ENCODE measurements around the gene FOXL3. TPM values are rescaled to one million over a fixed set of nuclear protein-coding genes. Genes with fewer than 3 reads are reported as not detected.

The FOXL3 gene
- total RNA-seq, 1 donor from 2014 or later = not detected

DNA sequence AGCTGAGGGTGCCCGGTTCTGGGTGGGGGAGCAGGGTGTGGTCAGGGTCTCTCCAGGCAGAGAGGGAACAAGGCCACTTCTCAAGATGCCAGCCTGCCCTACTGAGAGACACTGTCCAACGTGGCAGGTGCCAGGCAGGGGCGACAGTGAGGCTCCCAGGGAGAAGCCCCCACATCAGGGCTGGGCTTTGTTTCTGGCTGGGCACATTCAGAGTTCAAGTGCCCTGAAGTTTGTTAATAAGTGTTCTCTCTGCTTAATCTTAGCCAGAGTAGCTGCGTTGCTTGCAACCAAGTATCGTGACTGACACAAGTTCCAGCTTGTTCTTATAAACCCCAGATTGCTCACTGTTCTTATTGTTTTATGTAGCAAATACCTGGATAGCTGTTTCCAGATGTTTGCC is 21.8 kb downstream of the FOXL3 start:
- no peak overlapping the region for H3K4me3 Mint-ChIP-seq
- peaks cover 18% of the 10 kb centered on the region for H3K27me3 Mint-ChIP-seq (ENCODE audit: insufficient read depth)
- no peak for DNase-seq (ENCODE audit: low spot score)
- H3K9me3 Mint-ChIP-seq = peaks cover 6% of the 10 kb centered on the region
- H3K27ac Mint-ChIP-seq = no peak overlapping the region
- intact Hi-C loops (cut with micrococcal nuclease) = no loop called here
- H3K36me3 Mint-ChIP-seq (ENCODE audit: low read depth) = no peaks in the 10 kb centered on the region
- no peaks in the 10 kb centered on the region for H3K4me1 Mint-ChIP-seq (ENCODE audit: low read depth)

DNA sequence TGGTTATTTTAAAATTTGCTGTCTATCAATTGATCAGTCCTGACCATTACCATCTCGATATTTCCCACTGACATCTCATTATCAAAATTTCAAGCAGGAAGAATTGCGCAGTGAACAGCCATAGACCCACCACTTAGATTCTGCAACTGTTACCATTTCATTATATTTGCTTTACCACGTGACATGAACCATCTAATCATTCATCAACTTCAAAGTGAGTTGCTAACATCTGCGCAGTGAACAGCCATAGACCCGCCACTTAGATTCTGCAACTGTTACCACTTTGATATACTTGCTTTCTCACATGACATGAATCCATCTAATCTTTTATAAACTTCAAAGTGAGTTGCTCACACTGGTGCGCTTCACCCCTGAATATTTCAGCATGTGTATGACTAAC is 22.5 kb downstream of the FOXL3 start:
- peaks cover 6% of the 10 kb centered on the region for H3K9me3 Mint-ChIP-seq
- H3K4me1 Mint-ChIP-seq (ENCODE audit: low read depth) = no peaks in the 10 kb centered on the region
- H3K27ac Mint-ChIP-seq = no peak overlapping the region
- DNase-seq (ENCODE audit: low spot score) = no peak
- peaks cover 20% of the 10 kb centered on the region for H3K27me3 Mint-ChIP-seq (ENCODE audit: insufficient read depth)
- intact Hi-C loops (cut with micrococcal nuclease) = no loop called here
- H3K4me3 Mint-ChIP-seq = no peak overlapping the region
- no peaks in the 10 kb centered on the region for H3K36me3 Mint-ChIP-seq (ENCODE audit: low read depth)

DNA sequence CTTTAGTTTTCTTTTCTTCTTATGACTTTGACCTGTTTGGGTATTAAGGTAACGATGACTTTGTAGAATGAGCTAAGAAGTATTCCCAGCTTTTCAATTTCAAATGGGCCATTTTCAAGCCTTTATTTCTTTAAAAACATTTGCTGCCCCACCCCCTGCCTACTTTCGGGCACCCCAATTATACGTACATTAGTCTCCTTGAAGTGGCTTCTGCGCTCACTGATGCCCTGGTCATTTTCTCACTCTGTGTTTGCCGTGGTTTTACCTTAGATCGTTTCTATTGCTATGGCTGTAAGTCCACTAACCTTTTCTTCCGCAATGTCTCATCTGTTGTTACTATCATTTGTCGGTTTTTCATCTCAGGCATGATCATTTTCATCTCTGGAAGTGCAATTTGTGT is 24.9 kb downstream of the FOXL3 start:
- intact Hi-C loops (cut with micrococcal nuclease) = no loop called here
- Mint-ChIP-seq H3K27ac (no peak overlapping the region), H3K27me3 (ENCODE audit: insufficient read depth) (peaks cover 20% of the 10 kb centered on the region), H3K4me1 (ENCODE audit: low read depth) (no peaks in the 10 kb centered on the region), H3K36me3 (ENCODE audit: low read depth) (no peaks in the 10 kb centered on the region), H3K9me3 (no peaks in the 10 kb centered on the region), H3K4me3 (no peak overlapping the region)
- no peak for DNase-seq (ENCODE audit: low spot score)

DNA sequence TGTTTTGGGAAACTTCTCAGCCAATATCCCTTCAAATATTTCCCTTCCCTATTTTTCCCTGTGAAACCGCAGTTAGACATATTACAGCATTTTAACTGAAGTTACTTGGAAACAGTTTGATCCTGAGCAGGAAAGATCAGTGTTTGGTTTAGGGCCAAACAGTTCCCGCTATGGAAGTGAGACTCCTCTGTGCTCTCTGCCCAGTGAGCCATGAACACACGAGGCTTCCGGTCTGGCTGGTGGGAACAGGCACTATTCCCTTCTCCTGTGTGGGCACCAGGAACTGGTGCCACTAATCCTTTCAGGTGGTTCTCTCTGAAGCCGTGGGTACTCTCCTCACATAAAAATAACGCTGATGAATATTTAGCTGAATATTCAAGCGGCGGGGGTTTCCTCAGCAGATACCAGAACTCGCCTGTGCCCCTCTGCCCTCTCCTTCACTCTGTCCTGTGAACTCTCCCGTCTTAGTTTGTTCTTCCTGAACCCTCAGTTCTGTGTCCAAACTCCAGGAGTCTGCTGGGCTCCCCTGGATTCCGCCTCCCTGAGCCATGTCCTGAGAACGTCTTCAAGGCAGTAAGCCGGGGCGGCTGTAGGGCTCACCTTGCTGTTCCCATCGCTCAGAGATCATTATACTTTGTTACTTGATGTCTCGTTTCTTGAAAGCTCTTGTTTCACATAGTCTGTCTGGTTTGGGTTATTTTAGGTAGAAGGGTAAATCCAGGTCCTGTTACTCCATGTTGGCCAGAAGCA is 25.7 kb downstream of the FOXL3 start:
- H3K4me3 Mint-ChIP-seq = no peak overlapping the region
- H3K27ac Mint-ChIP-seq = no peak overlapping the region
- no peak for DNase-seq (ENCODE audit: low spot score)
- H3K9me3 Mint-ChIP-seq = no peaks in the 10 kb centered on the region
- H3K27me3 Mint-ChIP-seq (ENCODE audit: insufficient read depth) = peaks cover 20% of the 10 kb centered on the region
- intact Hi-C loops (cut with micrococcal nuclease) = no loop called here
- no peaks in the 10 kb centered on the region for H3K4me1 Mint-ChIP-seq (ENCODE audit: low read depth)
- no peaks in the 10 kb centered on the region for H3K36me3 Mint-ChIP-seq (ENCODE audit: low read depth)

DNA sequence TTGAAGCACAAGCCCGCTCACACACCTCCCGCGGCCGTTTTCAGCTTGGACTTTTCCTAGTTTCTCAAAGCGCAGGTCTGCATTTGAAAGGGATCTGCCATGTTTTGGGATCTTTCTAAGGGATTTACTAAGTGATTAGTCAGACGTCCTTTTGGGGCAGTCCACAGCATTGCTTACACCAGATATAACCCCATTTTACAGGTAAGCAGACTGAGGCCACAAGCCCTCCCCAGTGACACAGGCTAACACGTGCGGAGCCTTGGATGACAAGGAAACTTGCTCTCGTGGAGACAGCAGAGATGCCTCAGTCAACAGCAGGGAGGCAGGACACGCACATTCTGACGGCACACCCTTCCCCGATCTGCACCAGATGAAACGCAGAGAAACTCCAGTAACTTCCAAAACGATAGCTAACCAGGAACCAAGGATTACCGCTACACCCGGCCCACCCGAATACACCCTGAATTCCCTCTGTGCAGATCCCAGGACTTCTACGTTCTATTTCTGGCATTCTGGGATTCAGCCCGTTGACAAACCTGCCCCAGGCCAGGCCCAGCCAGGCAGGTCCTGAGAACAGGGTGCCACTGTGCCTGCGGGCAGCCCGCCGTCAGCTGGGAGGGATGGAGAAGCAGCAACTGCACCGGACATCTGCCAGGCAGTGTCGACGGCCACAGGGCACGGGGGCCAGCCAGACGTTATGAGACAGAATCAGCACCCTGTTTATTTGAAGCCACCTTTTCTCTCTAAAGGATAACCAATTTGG is 27.9 kb downstream of the FOXL3 start:
- Mint-ChIP-seq H3K9me3 (no peaks in the 10 kb centered on the region), H3K4me1 (ENCODE audit: low read depth) (no peaks in the 10 kb centered on the region), H3K36me3 (ENCODE audit: low read depth) (no peaks in the 10 kb centered on the region), H3K4me3 (no peak overlapping the region), H3K27ac (no peak overlapping the region), H3K27me3 (ENCODE audit: insufficient read depth) (peaks cover 18% of the 10 kb centered on the region)
- intact Hi-C loops (cut with micrococcal nuclease) = no loop called here
- DNase-seq (ENCODE audit: low spot score) = no peak

GRCh38 chr7:318476-318875 is 28.5 kb downstream of the FOXL3 start:
- no peaks in the 10 kb centered on the region for H3K9me3 Mint-ChIP-seq
- no peak overlapping the region for H3K4me3 Mint-ChIP-seq
- no peaks in the 10 kb centered on the region for H3K36me3 Mint-ChIP-seq (ENCODE audit: low read depth)
- H3K27me3 Mint-ChIP-seq (ENCODE audit: insufficient read depth) = peaks cover 16% of the 10 kb centered on the region
- no peak for DNase-seq (ENCODE audit: low spot score)
- intact Hi-C loops (cut with micrococcal nuclease) = no loop called here
- H3K4me1 Mint-ChIP-seq (ENCODE audit: low read depth) = no peaks in the 10 kb centered on the region
- no peak overlapping the region for H3K27ac Mint-ChIP-seq

DNA sequence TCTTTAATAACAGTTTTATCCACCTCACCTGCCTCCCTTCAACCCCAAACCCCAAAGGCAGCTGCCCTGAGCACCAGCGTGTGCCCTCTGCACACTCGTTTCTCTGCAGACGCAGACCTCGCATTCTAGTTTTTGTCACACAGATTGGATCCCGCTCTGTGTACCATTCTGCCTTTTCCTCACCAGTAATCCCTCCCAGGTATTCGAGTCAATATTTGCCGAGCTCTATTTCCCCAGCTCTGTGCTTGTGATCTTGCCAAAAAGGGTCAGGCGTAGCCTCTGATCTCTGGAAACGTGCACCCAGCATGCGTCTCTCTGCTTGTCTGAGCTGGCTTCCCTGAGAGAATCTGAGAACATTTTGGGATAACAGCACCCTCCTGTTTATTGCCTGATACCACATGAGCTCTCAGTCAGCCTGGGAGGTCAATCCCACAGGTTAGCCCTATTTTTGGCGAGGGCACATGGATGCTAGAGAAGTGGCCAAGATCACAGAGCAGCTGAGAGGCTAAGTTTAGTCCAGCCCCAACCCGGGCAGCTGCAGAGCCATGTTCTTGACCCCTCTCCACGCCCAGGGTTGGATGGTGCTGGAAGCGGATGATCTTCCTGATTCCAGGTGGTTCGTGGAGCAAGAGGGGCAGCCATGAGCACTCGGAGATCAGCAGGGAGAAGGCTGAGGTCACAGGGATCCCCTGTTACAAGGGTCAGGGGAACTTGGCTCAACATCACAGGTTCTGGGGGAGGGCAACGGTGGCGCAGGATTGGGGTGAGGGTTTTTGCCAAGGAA is 29.1 kb downstream of the FOXL3 start:
- Mint-ChIP-seq H3K4me3 (no peak overlapping the region), H3K9me3 (no peaks in the 10 kb centered on the region), H3K27ac (no peak overlapping the region), H3K27me3 (ENCODE audit: insufficient read depth) (peaks cover 13% of the 10 kb centered on the region), H3K36me3 (ENCODE audit: low read depth) (no peaks in the 10 kb centered on the region), H3K4me1 (ENCODE audit: low read depth) (no peaks in the 10 kb centered on the region)
- no peak for DNase-seq (ENCODE audit: low spot score)
- intact Hi-C loops (cut with micrococcal nuclease) = no loop called here

GRCh38 chr7:320297-320696 is 30.3 kb downstream of the FOXL3 start:
- H3K27ac Mint-ChIP-seq = no peak overlapping the region

DNA sequence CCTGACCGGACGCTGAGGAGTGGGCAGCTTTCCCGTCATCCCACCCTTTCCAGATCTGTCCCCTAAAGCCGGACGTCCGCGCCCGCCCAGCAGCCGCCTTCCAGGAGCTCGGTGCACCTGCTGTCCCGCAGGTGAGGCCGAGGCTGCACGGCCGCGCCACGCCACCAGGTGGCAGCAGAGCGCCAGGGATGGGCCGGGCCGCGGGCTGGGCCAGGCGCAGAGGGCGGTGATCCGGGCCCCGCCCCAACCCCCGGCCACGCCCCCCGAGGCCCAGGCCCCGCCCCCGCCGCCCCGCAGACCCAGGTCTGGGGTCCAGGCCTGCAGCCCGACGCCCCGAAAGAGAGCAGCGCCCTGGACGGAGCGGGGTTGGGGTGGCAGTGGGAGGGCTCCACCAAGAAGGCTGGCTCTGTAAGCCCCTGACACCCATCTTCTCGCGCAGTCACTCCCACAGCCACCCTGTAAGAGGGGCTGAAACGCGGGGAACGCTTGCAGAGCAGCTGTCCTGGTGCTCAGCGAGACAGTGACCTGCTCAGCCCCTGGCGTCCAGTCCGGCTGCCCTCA is 32.2 kb downstream of the FOXL3 start:
- DNase-seq (ENCODE audit: low spot score) = peak; percentile 78
- intact Hi-C loops (cut with micrococcal nuclease) = loop anchor here (1.0 to 2.0 kb wide), 4 partner anchors 405 to 551 kb away; partner anchors contain the start of genes DNAAF5 and PRKAR1B
- Mint-ChIP-seq H3K4me3 (no peak overlapping the region), H3K27ac (no peak overlapping the region), H3K9me3 (no peaks in the 10 kb centered on the region), H3K4me1 (ENCODE audit: low read depth) (no peaks in the 10 kb centered on the region), H3K36me3 (ENCODE audit: low read depth) (no peaks in the 10 kb centered on the region), H3K27me3 (ENCODE audit: insufficient read depth) (peaks cover 7% of the 10 kb centered on the region)

More at GRCh38 chr7:320297-320696, 30.3 kb downstream of the FOXL3 start:
- no peak overlapping the region for H3K4me3 Mint-ChIP-seq
- H3K27me3 Mint-ChIP-seq (ENCODE audit: insufficient read depth) = peaks cover 12% of the 10 kb centered on the region
- no peaks in the 10 kb centered on the region for H3K4me1 Mint-ChIP-seq (ENCODE audit: low read depth)
- intact Hi-C loops (cut with micrococcal nuclease) = no loop called here
- H3K36me3 Mint-ChIP-seq (ENCODE audit: low read depth) = no peaks in the 10 kb centered on the region
- no peak for DNase-seq (ENCODE audit: low spot score)
- no peaks in the 10 kb centered on the region for H3K9me3 Mint-ChIP-seq

GRCh38 chr7:322708-323111 is 32.7 kb downstream of the FOXL3 start:
- Mint-ChIP-seq H3K27me3 (ENCODE audit: insufficient read depth) (peaks cover 8% of the 10 kb centered on the region), H3K27ac (no peak overlapping the region), H3K4me1 (ENCODE audit: low read depth) (no peaks in the 10 kb centered on the region), H3K36me3 (ENCODE audit: low read depth) (no peaks in the 10 kb centered on the region), H3K9me3 (no peaks in the 10 kb centered on the region), H3K4me3 (no peak overlapping the region)
- intact Hi-C loops (cut with micrococcal nuclease) = loop anchor here (1.0 to 2.0 kb wide), 4 partner anchors 404 to 551 kb away; partner anchors contain the start of genes DNAAF5 and PRKAR1B
- DNase-seq (ENCODE audit: low spot score) = no peak

GRCh38 chr7:323410-323809 is 33.4 kb downstream of the FOXL3 start:
- no peaks in the 10 kb centered on the region for H3K9me3 Mint-ChIP-seq
- intact Hi-C loops (cut with micrococcal nuclease) = loop anchor here (2.0 kb wide), 1 partner anchor 403 kb away; the partner anchor contains the start of genes DNAAF5 and PRKAR1B
- no peaks in the 10 kb centered on the region for H3K36me3 Mint-ChIP-seq (ENCODE audit: low read depth)
- H3K4me3 Mint-ChIP-seq = no peak overlapping the region
- no peaks in the 10 kb centered on the region for H3K4me1 Mint-ChIP-seq (ENCODE audit: low read depth)
- H3K27me3 Mint-ChIP-seq (ENCODE audit: insufficient read depth) = peaks cover 11% of the 10 kb centered on the region
- no peak for DNase-seq (ENCODE audit: low spot score)
- H3K27ac Mint-ChIP-seq = no peak overlapping the region

- no peaks in the 10 kb centered on the region for H3K4me1 Mint-ChIP-seq (ENCODE audit: low read depth)
- no peak for DNase-seq (ENCODE audit: low spot score)
- intact Hi-C loops (cut with micrococcal nuclease) = no loop called here
- H3K9me3 Mint-ChIP-seq = no peaks in the 10 kb centered on the region
- H3K27me3 Mint-ChIP-seq (ENCODE audit: insufficient read depth) = peaks cover 11% of the 10 kb centered on the region
- no peak overlapping the region for H3K4me3 Mint-ChIP-seq
- no peaks in the 10 kb centered on the region for H3K36me3 Mint-ChIP-seq (ENCODE audit: low read depth)
- H3K27ac Mint-ChIP-seq = no peak overlapping the region
Measured at GRCh38 chr7:324011-324410, 34.0 kb downstream of the FOXL3 start.
